GM10266 (cell line): ENCODE data around the gene PCSK6.
"Not testable (repeated sequence)": the region's sequence is repeated elsewhere in the genome, so short reads cannot be mapped to it uniquely, and the experiment has no call there.

Experiments
- DNase-seq: peaks from one replicate; pipeline ENCODE4 v3.0.0; 2012; ENCODE audit errors: extremely low spot score
- TF ChIP-seq, protein P1 (sequence below): IDR thresholded peaks from 2 replicates; pipeline ENCODE4 v1.5.1; 2012; ENCODE audit warnings: mild to moderate bottlenecking, low read depth; ENCODE audit not compliant: control insufficient read depth, insufficient read depth; ENCODE audit errors: missing control alignments

Gene PCSK6

DNA sequence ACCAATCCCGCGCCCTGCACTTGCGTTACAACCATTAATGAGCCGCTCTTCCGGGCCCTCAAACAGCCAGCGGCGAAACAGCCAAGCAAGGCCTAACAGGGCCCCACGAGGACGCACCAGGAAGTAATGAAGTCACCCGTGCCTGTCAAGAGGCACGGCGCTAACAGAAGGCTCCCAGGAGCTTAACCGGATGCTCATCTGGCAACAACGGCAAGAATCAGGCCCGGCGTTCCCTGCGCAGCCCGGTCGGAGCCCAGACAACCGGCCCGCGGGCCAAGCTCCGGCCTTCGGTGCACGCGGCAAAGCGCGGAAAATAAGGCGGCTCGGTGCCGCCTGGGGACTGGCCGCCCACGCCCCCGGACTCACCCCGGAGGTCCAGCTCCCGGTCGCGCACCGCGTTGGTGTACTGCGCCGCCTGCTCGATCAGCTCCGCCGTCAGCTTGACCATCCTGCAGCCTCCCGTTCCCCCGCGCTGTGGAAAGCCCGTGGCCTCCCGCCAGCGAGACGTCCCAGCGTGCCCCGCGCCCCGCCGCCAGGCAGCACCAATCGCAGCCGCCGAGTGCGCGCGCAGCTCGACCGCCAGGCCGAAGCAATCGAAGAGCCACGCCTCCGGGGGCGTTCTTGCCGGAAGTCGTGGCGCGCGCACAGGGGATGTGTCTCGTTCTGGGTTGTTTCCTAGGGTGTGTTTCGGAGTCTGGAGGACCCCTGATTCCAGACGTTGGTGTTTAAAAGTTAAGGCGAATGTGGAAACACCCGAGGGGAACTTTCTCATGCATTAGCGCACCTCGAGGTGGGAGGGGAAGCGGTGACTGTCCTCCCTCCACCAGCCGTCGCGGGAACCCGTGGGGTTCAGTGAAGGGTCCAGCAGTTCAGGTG is 194.5 kb downstream of the PCSK6 start, which contains the start of gene SNRPA1:
Gene SNRPA1 (minus strand): TSS at position 518 of the 876 bp plus-strand sequence. CDS start 70 bp downstream, at position 448.
- TF ChIP-seq, protein P1, sequence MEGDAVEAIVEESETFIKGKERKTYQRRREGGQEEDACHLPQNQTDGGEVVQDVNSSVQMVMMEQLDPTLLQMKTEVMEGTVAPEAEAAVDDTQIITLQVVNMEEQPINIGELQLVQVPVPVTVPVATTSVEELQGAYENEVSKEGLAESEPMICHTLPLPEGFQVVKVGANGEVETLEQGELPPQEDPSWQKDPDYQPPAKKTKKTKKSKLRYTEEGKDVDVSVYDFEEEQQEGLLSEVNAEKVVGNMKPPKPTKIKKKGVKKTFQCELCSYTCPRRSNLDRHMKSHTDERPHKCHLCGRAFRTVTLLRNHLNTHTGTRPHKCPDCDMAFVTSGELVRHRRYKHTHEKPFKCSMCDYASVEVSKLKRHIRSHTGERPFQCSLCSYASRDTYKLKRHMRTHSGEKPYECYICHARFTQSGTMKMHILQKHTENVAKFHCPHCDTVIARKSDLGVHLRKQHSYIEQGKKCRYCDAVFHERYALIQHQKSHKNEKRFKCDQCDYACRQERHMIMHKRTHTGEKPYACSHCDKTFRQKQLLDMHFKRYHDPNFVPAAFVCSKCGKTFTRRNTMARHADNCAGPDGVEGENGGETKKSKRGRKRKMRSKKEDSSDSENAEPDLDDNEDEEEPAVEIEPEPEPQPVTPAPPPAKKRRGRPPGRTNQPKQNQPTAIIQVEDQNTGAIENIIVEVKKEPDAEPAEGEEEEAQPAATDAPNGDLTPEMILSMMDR, result no peak
- DNase-seq, result peak; percentile 97

DNA sequence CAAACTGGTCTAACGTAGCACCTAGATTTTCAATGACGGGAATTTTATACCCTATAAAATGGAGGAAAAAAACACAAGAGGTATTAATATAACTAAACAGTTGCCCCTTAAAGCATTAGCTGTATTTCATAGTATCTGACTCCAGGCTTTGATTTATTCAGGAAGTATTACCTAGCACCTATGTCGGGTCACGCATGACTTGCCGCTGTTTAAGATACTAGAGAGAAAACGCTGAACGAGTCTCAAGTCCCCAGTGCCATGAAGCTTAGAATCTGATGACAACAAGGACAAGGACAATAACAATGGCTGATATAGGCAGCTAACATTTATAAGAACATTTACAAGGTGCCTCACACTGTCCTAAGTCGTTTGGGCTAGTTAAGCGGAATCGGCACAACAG is 196.4 kb downstream of the PCSK6 start:
- DNase-seq, result no peak
- TF ChIP-seq, protein P1, result no peak

DNA sequence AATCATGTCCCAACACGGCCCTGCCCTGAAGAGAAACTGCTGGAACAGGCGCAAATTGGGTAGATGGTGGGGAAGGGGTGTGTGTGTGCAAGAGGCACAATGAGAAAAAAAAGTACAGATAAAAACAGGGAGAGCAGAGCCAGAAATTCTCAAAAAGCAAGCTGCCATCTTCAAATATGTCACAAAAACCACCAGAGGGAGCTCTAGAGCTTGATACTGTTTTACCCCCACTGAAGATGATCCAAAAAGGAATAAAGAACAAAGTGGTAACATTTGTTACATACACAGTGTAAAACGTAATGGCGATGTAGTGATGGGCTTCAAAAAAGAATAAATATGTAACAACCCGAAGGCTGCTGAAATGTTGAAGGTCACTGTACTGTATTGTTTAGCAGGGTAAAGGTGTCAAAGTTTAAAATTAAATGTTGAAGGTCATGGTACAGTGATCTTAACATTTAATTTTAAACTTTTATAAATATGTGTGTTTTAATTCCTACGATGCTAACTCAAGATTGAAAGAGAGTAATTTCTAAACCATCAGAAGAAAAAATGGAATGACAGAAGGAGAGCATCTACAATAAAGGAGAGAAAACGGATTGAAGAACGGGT is 200.5 kb downstream of the PCSK6 start:
- DNase-seq, result peak; percentile 56
- TF ChIP-seq, protein P1, result peak; percentile 61

DNA sequence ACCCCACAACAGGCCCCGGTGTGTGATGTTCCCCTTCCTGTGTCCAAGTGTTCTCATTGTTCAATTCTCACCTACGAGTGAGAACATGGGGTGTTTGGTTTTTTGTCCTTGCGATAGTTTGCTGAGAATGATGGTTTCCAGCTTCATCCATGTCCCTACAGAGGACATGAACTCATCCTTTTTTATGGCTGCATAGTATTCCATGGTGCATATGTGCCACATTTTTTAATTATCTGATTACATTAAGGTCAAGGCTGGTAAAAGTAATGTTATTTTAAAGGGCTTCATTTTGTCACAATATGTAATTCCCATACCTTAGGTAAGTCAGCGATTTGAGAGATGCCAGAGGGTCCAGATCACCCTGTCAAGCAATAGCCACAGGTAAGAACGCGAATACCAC is 202.2 kb downstream of the PCSK6 start:
- DNase-seq, result not testable (repeated sequence)

DNA sequence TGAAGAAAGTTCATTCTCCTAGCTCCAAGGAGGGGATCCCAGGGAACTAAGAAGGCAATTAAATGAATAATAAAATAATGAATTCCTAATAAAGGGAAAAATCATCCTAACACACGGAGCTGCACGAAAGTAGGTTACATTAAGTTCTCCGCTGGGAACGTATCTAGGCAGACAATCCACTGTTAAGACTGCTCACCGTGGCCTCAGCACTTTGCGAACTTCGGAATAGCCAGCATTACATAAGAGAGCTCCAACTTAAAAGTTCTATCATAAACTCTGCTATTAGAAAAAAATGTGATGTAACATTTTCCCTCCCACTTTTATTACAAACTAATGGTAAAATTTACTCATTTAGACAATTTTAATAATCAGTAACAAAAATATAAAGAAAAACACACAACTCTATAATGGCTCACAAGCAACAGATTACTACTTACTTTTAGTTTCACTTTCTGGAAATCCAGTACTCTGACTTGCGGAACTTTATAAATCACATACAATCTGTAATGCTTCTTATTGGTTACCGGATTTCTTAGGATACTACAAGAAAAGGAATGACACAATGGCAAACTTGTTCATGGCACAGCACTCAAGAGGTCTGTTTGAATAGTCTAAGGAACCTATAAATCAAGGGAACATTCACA is 202.9 kb downstream of the PCSK6 start:
- TF ChIP-seq, protein P1, result no peak
- no peak for DNase-seq

DNA sequence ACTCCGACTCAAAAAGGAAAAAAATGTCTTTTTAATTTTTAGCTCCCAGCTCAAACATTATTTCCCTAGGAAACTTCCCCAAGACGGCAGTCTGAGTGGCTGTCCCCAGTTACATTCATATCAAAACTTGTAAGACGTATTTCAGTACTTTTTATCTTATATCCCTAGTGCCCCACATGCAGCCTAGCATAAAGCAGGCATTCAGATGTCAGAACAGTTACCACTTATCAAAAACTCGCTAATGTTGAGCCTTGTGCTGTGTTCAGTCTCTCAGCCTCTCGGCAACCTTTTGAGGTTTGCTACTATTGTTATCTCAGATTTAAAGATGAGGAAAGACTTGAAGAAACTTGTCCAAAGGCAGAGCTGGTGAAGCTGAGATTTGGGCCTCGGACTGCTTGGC is 205.6 kb downstream of the PCSK6 start:
- no peak for DNase-seq
- TF ChIP-seq, protein P1, result no peak

DNA sequence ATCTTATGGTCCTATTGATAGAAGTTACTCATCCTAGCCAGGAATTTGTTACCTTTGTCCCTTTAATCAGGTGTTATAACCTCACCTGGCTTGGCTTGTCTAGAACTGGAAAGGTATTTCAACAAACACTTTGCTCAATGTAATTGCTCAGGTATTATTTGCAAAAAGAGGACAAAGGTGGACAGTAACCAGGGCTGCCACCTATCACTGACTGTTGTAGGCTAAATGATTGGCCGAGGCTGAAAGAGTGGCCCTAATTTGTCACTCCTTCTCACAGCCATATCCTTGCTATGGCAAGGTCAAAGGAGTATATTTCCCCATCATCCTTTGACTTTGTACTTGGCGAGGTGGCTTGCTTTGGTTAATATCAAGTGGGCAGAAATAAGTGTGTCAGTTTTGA is 209.5 kb downstream of the PCSK6 start:
- DNase-seq, result no peak
- TF ChIP-seq, protein P1, result no peak
